ENCODE measurements around the gene ERC2. TPM values are rescaled to one million over a fixed set of nuclear protein-coding genes. Genes with fewer than 3 reads are reported as not detected.

ERC2 gene
- total RNA-seq, 1 donor from 2014 or later: 0.11 TPM

GRCh38 chr3:55755516-55756205 is 712.6 kb downstream of the ERC2 start:
- H3K9me3 ChIP-seq: no peaks in the 10 kb centered on the region
- DNase-seq (ENCODE audit: low spot score in 2 of 2): no peak
- intact Hi-C loops (cut with DNase I): no loop called here
- H3K4me1 ChIP-seq: no peaks in the 10 kb centered on the region
- H3K27me3 ChIP-seq: no peaks in the 10 kb centered on the region
- H3K4me3 ChIP-seq: no peak overlapping the region
- H3K36me3 ChIP-seq: no peaks in the 10 kb centered on the region
- TF ChIP-seq CTCF (IDR thresholded peaks at IDR 0.05): no peak
- H3K27ac ChIP-seq: no peak overlapping the region

- no peaks in the 10 kb centered on the region for H3K27me3 ChIP-seq
- no peak overlapping the region for H3K27ac ChIP-seq
- H3K4me3 ChIP-seq: no peak overlapping the region
- DNase-seq (ENCODE audit: low spot score in 2 of 2): no peak
- no peaks in the 10 kb centered on the region for H3K36me3 ChIP-seq
- intact Hi-C loops (cut with DNase I): no loop called here
- H3K9me3 ChIP-seq: no peaks in the 10 kb centered on the region
- H3K4me1 ChIP-seq: no peaks in the 10 kb centered on the region
- no peak for TF ChIP-seq CTCF (IDR thresholded peaks at IDR 0.05)
Observed at GRCh38 chr3:55752911-55753310, 715.4 kb downstream of the ERC2 start.

GRCh38 chr3:55751730-55752129 is 716.5 kb downstream of the ERC2 start:
- DNase-seq (ENCODE audit: low spot score in 2 of 2): no peak
- Histone ChIP-seq H3K4me1 (no peaks in the 10 kb centered on the region), H3K27me3 (no peaks in the 10 kb centered on the region), H3K27ac (no peak overlapping the region), H3K4me3 (no peak overlapping the region), H3K9me3 (no peaks in the 10 kb centered on the region), H3K36me3 (no peaks in the 10 kb centered on the region)
- TF ChIP-seq CTCF (IDR thresholded peaks at IDR 0.05): no peak
- intact Hi-C loops (cut with DNase I): no loop called here

GRCh38 chr3:55750525-55750924 is 717.7 kb downstream of the ERC2 start:
- no peak for DNase-seq (ENCODE audit: low spot score in 2 of 2)
- no peaks in the 10 kb centered on the region for H3K4me1 ChIP-seq
- no peak overlapping the region for H3K27ac ChIP-seq
- no peaks in the 10 kb centered on the region for H3K27me3 ChIP-seq
- intact Hi-C loops (cut with DNase I): no loop called here
- no peaks in the 10 kb centered on the region for H3K9me3 ChIP-seq
- no peak for TF ChIP-seq CTCF (IDR thresholded peaks at IDR 0.05)
- H3K36me3 ChIP-seq: no peaks in the 10 kb centered on the region
- H3K4me3 ChIP-seq: no peak overlapping the region

- H3K27me3 ChIP-seq: no peaks in the 10 kb centered on the region
- H3K4me3 ChIP-seq: no peak overlapping the region
- intact Hi-C loops (cut with DNase I): no loop called here
- no peaks in the 10 kb centered on the region for H3K4me1 ChIP-seq
- no peak for DNase-seq (ENCODE audit: low spot score in 2 of 2)
- H3K36me3 ChIP-seq: no peaks in the 10 kb centered on the region
- no peak overlapping the region for H3K27ac ChIP-seq
- H3K9me3 ChIP-seq: no peaks in the 10 kb centered on the region
- TF ChIP-seq CTCF (IDR thresholded peaks at IDR 0.05): no peak
Observed at GRCh38 chr3:55749036-55749435, 719.2 kb downstream of the ERC2 start.
